Measurements from ENCODE around the gene G3BP2. TPM values are rescaled to one million over a fixed set of nuclear protein-coding genes. Genes with fewer than 3 reads are reported as not detected.

G3BP2 gene
- total and polyA plus RNA-seq, 2 of the 13 experiments (the other 11 are each of a cell fraction or from before 2014, with no cell fraction given), result 51.7 to 179 TPM

- DNase-seq (ENCODE audit: low spot score) (no peak), FAIRE-seq (no peak), ATAC-seq (no peak)
- no peaks in the 10 kb centered on the region for H3K36me3 ChIP-seq (replicated peaks in 1 of 2; ENCODE audit: control insufficient read depth in 1 of 2, insufficient read depth in 2 of 2, low read length in 2 of 2)
- BruUV-seq (replicated peaks), result no TSS peak
- no peak overlapping the region for H3K4me2 ChIP-seq (ENCODE audit: low read depth, low read length)
- CTCF ChIA-PET (ENCODE audit: low intra/inter-chr PET ratio, low total read pairs), result no interaction called here
- TF ChIP-seq ZNF282 (IDR thresholded peaks at IDR 0.05; ENCODE audit: partially characterized antibody) (no peak), ZNF629 (CRISPR knock-in tag; conservative IDR thresholded peaks at IDR 0.05) (peak; percentile 81), BRD4 (CRISPR knock-in tag; IDR thresholded peaks at IDR 0.05) (no peak), ZNF121 (CRISPR knock-in tag; IDR thresholded peaks at IDR 0.05) (peak; percentile 55; the same call in 1 of the 2 replicates), ZSCAN29 (CRISPR knock-in tag; conservative IDR thresholded peaks at IDR 0.05) (no peak), WIZ (CRISPR knock-in tag; IDR thresholded peaks at IDR 0.05) (no peak), ZSCAN25 (CRISPR knock-in tag; IDR thresholded peaks at IDR 0.05) (no peak), ZNF331 (CRISPR knock-in tag; IDR thresholded peaks at IDR 0.05) (no peak), POLR2AphosphoS2 (IDR thresholded peaks at IDR 0.05; ENCODE audit: low read depth, low read length) (no peak), MAFF (IDR thresholded peaks at IDR 0.05; ENCODE audit: low read depth, low read length) (no peak), ZNF574 (CRISPR knock-in tag; IDR thresholded peaks at IDR 0.05) (no peak), REST (IDR thresholded peaks at IDR 0.05; ENCODE audit: borderline replicate concordance in 1 of 2, low read depth in 1 of 2, low read length in 2 of 2) (no peak)
- H4K20me1 ChIP-seq (ENCODE audit: insufficient read depth, low read length), result no peaks in the 10 kb centered on the region; the same call in 1 of the 2 replicates
- H3K79me2 ChIP-seq (ENCODE audit: insufficient read depth, low read length), result peaks cover 5% of the 10 kb centered on the region
- peaks cover 8% of the 10 kb centered on the region for H3K4me1 ChIP-seq (ENCODE audit: insufficient read depth, low read length)
- H3K27ac ChIP-seq (ENCODE audit: extremely low read length, insufficient read depth, low read length), result no peak overlapping the region
- no peak overlapping the region for H3K9ac ChIP-seq (ENCODE audit: insufficient read depth, low read depth, low read length)
- H2AFZ ChIP-seq (ENCODE audit: low read length), result no peak overlapping the region
- POLR2A ChIA-PET, result no interaction called here
- no peaks in the 10 kb centered on the region for H3K9me3 ChIP-seq (ENCODE audit: low read length)
- H3K27me3 ChIP-seq (ENCODE audit: control insufficient read depth in 1 of 2, insufficient read depth in 2 of 2, low read length in 2 of 2), result no peaks in the 10 kb centered on the region
- no peak overlapping the region for H3K4me3 ChIP-seq (replicated peaks in 1 of 3; ENCODE audit: insufficient read depth in 1 of 3, low read depth in 2 of 3, low read length in 3 of 3)
- in situ Hi-C loops (cut with HindIII; ENCODE audit: extremely low pct_ligation_motif_present, low pct_unique_long_range_greater_than_20kb), result no loop called here
- intact Hi-C loops (cut with micrococcal nuclease; ENCODE audit: unreplicated experiment), result no loop called here
Observed at GRCh38 chr4:75678473-75678872, 5.3 kb upstream of the G3BP2 start.

Measured in HepG2 (cell line).